Adrenal gland (tissue), 12 donors: ENCODE measurements around the gene MCM10. TPM values are rescaled to one million over a fixed set of nuclear protein-coding genes. Genes with fewer than 3 reads are reported as not detected.

Experiments
- DNase-seq, 7 donors: peaks; one replicate each; pipeline ENCODE4 v3.0.0-alpha.2; 2019 to 2020
- H3K27ac ChIP-seq, 5 donors: fragments of 200-600 bp; sonication (generic) in 4 of 5; 1 replicate in 3 of 5; 2 replicates in 2 of 5; pipeline versions ENCODE4 v1.5.1 to v1.8.0; 2016 to 2020; ENCODE audit warnings: mild to moderate bottlenecking in 1 of 5
- H3K27me3 ChIP-seq: fragments of 200-600 bp; 2 replicates; pipeline ENCODE4 v1.8.0; 2021
- H3K36me3 ChIP-seq, 2 donors: fragments of 200-600 bp; replicated peaks in 1 of 2; 1 replicate in 1 of 2; 2 replicates in 1 of 2; pipeline versions ENCODE4 v1.5.1 to v1.8.0; 2018 to 2022
- H3K4me1 ChIP-seq, 2 donors: fragments of 200-600 bp; replicated peaks in 1 of 2; 1 replicate in 1 of 2; 2 replicates in 1 of 2; pipeline versions ENCODE4 v1.5.1 to v1.8.0; 2018 to 2021
- H3K4me3 ChIP-seq, 4 donors: fragments of 200-600 bp; sonication (generic) in 3 of 4; one replicate each; pipeline ENCODE4 v1.5.1; 2016 to 2018
- H3K9me3 ChIP-seq, 3 donors: fragments of 200-600 bp; sonication (generic) in 1 of 3; replicated peaks in 1 of 3; 1 replicate in 2 of 3; 2 replicates in 1 of 3; pipeline versions ENCODE4 v1.5.1 to v1.8.0; 2016 to 2021
- CTCF ChIP-seq, 6 experiments: fragments of 450-650 bp in 4 of 6; fragments of 200-600 bp in 2 of 6; sonication (generic) in 1 of 6; IDR thresholded peaks; 1 replicate in 5 of 6; 2 replicates in 1 of 6; pipeline versions ENCODE4 v1.5.1 to v1.8.0; 2016 to 2021; ENCODE audit warnings: antibody characterized with exemption in 6 of 6, mild to moderate bottlenecking in 2 of 6, moderate library complexity in 1 of 6
- POLR2A ChIP-seq, 2 donors: fragments of 450-650 bp; IDR thresholded peaks; one replicate each; pipeline ENCODE4 v1.6.1; 2017; ENCODE audit warnings: antibody characterized with exemption in 2 of 2, mild to moderate bottlenecking in 2 of 2, moderate library complexity in 1 of 2
- WGBS, 4 donors: extraction: QIAGEN DNeasy Blood & Tissue Kit in 2 of 4; methylation state at CpG; one replicate each; pipeline versions ENCODE4 v1.1.5 to v1.1.7; 2013 to 2017; 5-methylcytosine and 5-hydroxymethylcytosine counted together
- intact Hi-C, 2 donors: fragments of 100-400 bp; cut with DNase I; formaldehyde crosslinking; loops; one replicate each; pipeline versions ENCODE4 v1.14.1 to v1.15.0; 2022 to 2023
- polyA plus RNA-seq, 3 donors: library from polyadenylated mRNA; stranded (reverse); fragments of 200-250 nt in 2 of 3; fragments of 350-450 nt in 1 of 3; fragmentation: Illumina TruSeq in 1 of 3; extraction: RNeasy Lipid Tissue Mini Kit (QIAGEN cat#74804) in 1 of 3; gene quantifications; one replicate each; pipeline ENCODE4 v1.2.3, GENCODE V29; 2013 to 2014
- total RNA-seq, 9 donors: library from RNA; depleted of rRNA in 4 of 9; stranded (reverse); fragments of >200 nt in 4 of 9; fragments of 120-200 nt in 1 of 9; fragmentation: NEBNext Ultra II Directional in 1 of 9; extraction: Animal tissue kit (Norgen Biotek cat#: 25700) in 1 of 9; gene quantifications; one replicate each; pipeline versions ENCODE4 v1.1.0 to v1.2.4, GENCODE V29; 2013 to 2023
- donor health status: healthy with polysubstance abuse.
- donor health status: Bipolar disorder and iron deficiency.
- donor health status: DM: yes; HTN: yes; CAD: no.
- donor health status: DM: no; HTN: no; CAD: no.
- donor health status: DM: no; HTN: no; CAD: no.
- donor health status: DM: yes; HTN: yes; CAD: no.

The MCM10 gene
- total and polyA plus RNA-seq, 12 donors = 0.08 to 6.6 (median 0.57) TPM

- H3K27me3 ChIP-seq = no peaks in the 10 kb centered on the region
- H3K27ac ChIP-seq = no peak overlapping the region
- intact Hi-C loops = no loop called here
- DNase-seq = no peak
- WGBS, 4 donors = 88 to 98% (median 94%) methylated on average over 3 of the region's 3 CpGs
- no peak overlapping the region for H3K4me3 ChIP-seq
- TF ChIP-seq CTCF (IDR thresholded peaks at IDR 0.05) (no peak), POLR2A (IDR thresholded peaks at IDR 0.05) (no peak)
- no peaks in the 10 kb centered on the region for H3K9me3 ChIP-seq
- H3K36me3 ChIP-seq = no peaks in the 10 kb centered on the region
- H3K4me1 ChIP-seq = no peaks in the 10 kb centered on the region
Observed at GRCh38 chr10:13190816-13191215, 29.5 kb downstream of the MCM10 start.

- no peak overlapping the region for H3K4me3 ChIP-seq
- H3K36me3 ChIP-seq = no peaks in the 10 kb centered on the region
- no peaks in the 10 kb centered on the region for H3K4me1 ChIP-seq
- no peaks in the 10 kb centered on the region for H3K9me3 ChIP-seq
- intact Hi-C loops = no loop called here
- no peaks in the 10 kb centered on the region for H3K27me3 ChIP-seq
- H3K27ac ChIP-seq = no peak overlapping the region
- no peak for TF ChIP-seq POLR2A (IDR thresholded peaks at IDR 0.05)
- DNase-seq = no peak
- WGBS, 4 donors = 95 to 98% (median 97%) methylated on average over 5 of the region's 5 CpGs
Observed at GRCh38 chr10:13191362-13191761, 30.0 kb downstream of the MCM10 start.

GRCh38 chr10:13193637-13194036 lies 32.3 kb downstream of the MCM10 start:
- intact Hi-C loops = no loop called here

GRCh38 chr10:13195016-13195415 lies 33.7 kb downstream of the MCM10 start:
- H3K4me3 ChIP-seq = no peak overlapping the region
- no peaks in the 10 kb centered on the region for H3K4me1 ChIP-seq
- TF ChIP-seq CTCF (IDR thresholded peaks at IDR 0.05) (no peak), POLR2A (IDR thresholded peaks at IDR 0.05) (no peak)
- intact Hi-C loops = no loop called here
- no peak for DNase-seq
- H3K27ac ChIP-seq = no peak overlapping the region
- 88 to 97% (median 93%) methylated on average over 6 of the region's 6 CpGs for WGBS, 4 donors
- H3K27me3 ChIP-seq = no peaks in the 10 kb centered on the region
- H3K9me3 ChIP-seq = no peaks in the 10 kb centered on the region
- H3K36me3 ChIP-seq = no peaks in the 10 kb centered on the region

More at GRCh38 chr10:13193637-13194036, 32.3 kb downstream of the MCM10 start:
- no peak overlapping the region for H3K27ac ChIP-seq
- no peaks in the 10 kb centered on the region for H3K9me3 ChIP-seq
- no peaks in the 10 kb centered on the region for H3K36me3 ChIP-seq
- 92 to 95% (median 93%) methylated on average over 7 of the region's 7 CpGs for WGBS, 4 donors
- H3K4me3 ChIP-seq = no peak overlapping the region
- no peak for DNase-seq
- no peak for TF ChIP-seq POLR2A (IDR thresholded peaks at IDR 0.05)
- no peaks in the 10 kb centered on the region for H3K27me3 ChIP-seq
- no peaks in the 10 kb centered on the region for H3K4me1 ChIP-seq

- Histone ChIP-seq H3K27me3 (no peaks in the 10 kb centered on the region), H3K4me3 (no peak overlapping the region), H3K9me3 (no peaks in the 10 kb centered on the region), H3K36me3 (no peaks in the 10 kb centered on the region), H3K27ac (no peak overlapping the region), H3K4me1 (no peaks in the 10 kb centered on the region)
- no peak for TF ChIP-seq POLR2A (IDR thresholded peaks at IDR 0.05)
- no peak for TF ChIP-seq CTCF (IDR thresholded peaks at IDR 0.05)
- intact Hi-C loops = loop anchor here (10.0 kb wide), 1 partner anchor 104 kb away; the partner anchor contains the start of gene PHYH (in 2 of the 2)
- WGBS, 4 donors = 76 to 85% (median 82%) methylated on average over 6 of the region's 6 CpGs
- DNase-seq = no peak
Observed at GRCh38 chr10:13201132-13201531, 39.8 kb downstream of the MCM10 start.
